LHCN-M2 (cell line): ENCODE results near the gene MBD4. TPM values are rescaled to one million over a fixed set of nuclear protein-coding genes. Genes with fewer than 3 reads are reported as not detected.
"Not testable (repeated sequence)": the region's sequence is repeated elsewhere in the genome, so short reads cannot be mapped to it uniquely, and the experiment has no call there.

Experiments
- DNase-seq: peaks from one replicate; pipeline ENCODE4 v3.0.0-alpha.2; 2012; ENCODE audit warnings: low read depth
- total RNA-seq: library from RNA; depleted of rRNA; stranded (reverse); fragments of >200 nt; gene quantifications from 2 replicates; pipeline ENCODE4 v1.2.3, GENCODE V29; 2014

MBD4 gene
- total RNA-seq, 1 experiment from 2014 or later: 28.8 TPM

GRCh38 chr3:129432671-129433070, 7.1 kb downstream of the MBD4 start:
- DNase-seq: no peak

GRCh38 chr3:129432036-129432435, 7.7 kb downstream of the MBD4 start:
- DNase-seq: peak; percentile 78

- DNase-seq: no peak
Measured at GRCh38 chr3:129429602-129430001, 10.1 kb downstream of the MBD4 start.

GRCh38 chr3:129429080-129429451, 10.7 kb downstream of the MBD4 start:
- peak; percentile 80 for DNase-seq

GRCh38 chr3:129428376-129429079, 11.2 kb downstream of the MBD4 start, which contains the start of gene EFCAB12:
EFCAB12 (minus strand) TSS chr3:129428636; CDS start chr3:129428488, 148 bp downstream.
- peak; percentile 86 for DNase-seq

- no peak for DNase-seq
Measured at GRCh38 chr3:129428007-129428375, 11.8 kb downstream of the MBD4 start.

GRCh38 chr3:129425619-129426018, 14.1 kb downstream of the MBD4 start:
- no peak for DNase-seq

GRCh38 chr3:129425213-129425612, 14.5 kb downstream of the MBD4 start:
- no peak for DNase-seq

GRCh38 chr3:129424185-129424841, 15.4 kb downstream of the MBD4 start:
- peak; percentile 29 for DNase-seq

GRCh38 chr3:129422897-129423296, 16.9 kb downstream of the MBD4 start:
- DNase-seq: no peak

GRCh38 chr3:129421988-129422745, 17.6 kb downstream of the MBD4 start:
- no peak for DNase-seq

GRCh38 chr3:129421236-129421883, 18.4 kb downstream of the MBD4 start:
- DNase-seq: no peak

- DNase-seq: no peak
Measured at GRCh38 chr3:129419476-129419875, 20.3 kb downstream of the MBD4 start.

GRCh38 chr3:129418041-129418973, 21.4 kb downstream of the MBD4 start:
- no peak for DNase-seq

GRCh38 chr3:129417326-129417725, 22.4 kb downstream of the MBD4 start:
- DNase-seq: no peak

GRCh38 chr3:129416415-129416814, 23.3 kb downstream of the MBD4 start:
- no peak for DNase-seq

- DNase-seq: no peak
Measured at GRCh38 chr3:129415830-129416229, 23.9 kb downstream of the MBD4 start.

GRCh38 chr3:129415378-129415777, 24.4 kb downstream of the MBD4 start:
- no peak for DNase-seq

GRCh38 chr3:129413687-129414506, 25.9 kb downstream of the MBD4 start:
- peak; percentile 72 for DNase-seq

GRCh38 chr3:129413238-129413637, 26.5 kb downstream of the MBD4 start:
- not testable (repeated sequence) for DNase-seq
